Spleen (tissue), 11 donors: ENCODE results near the gene FBN1. TPM values are rescaled to one million over a fixed set of nuclear protein-coding genes. Genes with fewer than 3 reads are reported as not detected.
A peak's percentile ranks its signal among the peaks of the same experiment; 100 is the strongest.

Experiments
- DNase-seq: peaks from one replicate; pipeline ENCODE4 v3.0.0-alpha.2; 2020
- H3K27ac ChIP-seq, 8 donors: fragments of 200-600 bp; sonication (generic) in 7 of 8; 1 replicate in 4 of 8; 2 replicates in 4 of 8; pipeline versions ENCODE4 v1.5.0 to v1.8.0; 2016 to 2021; ENCODE audit warnings: inconsistent platforms in 4 of 8, mild to moderate bottlenecking in 4 of 8, moderate library complexity in 1 of 8
- H3K27me3 ChIP-seq, 7 donors: fragments of 200-600 bp; sonication (generic) in 6 of 7; replicated peaks in 1 of 7; 1 replicate in 4 of 7; 2 replicates in 3 of 7; pipeline versions ENCODE4 v1.5.0 to v1.8.0; 2016 to 2021; ENCODE audit warnings: inconsistent platforms in 3 of 7, mild to moderate bottlenecking in 1 of 7
- H3K36me3 ChIP-seq, 6 donors: fragments of 200-600 bp; sonication (generic) in 5 of 6; 1 replicate in 4 of 6; 2 replicates in 2 of 6; pipeline versions ENCODE4 v1.5.0 to v1.8.0; 2016 to 2021; ENCODE audit warnings: inconsistent platforms in 2 of 6
- H3K4me1 ChIP-seq, 6 donors: fragments of 200-600 bp; sonication (generic) in 5 of 6; 1 replicate in 3 of 6; 2 replicates in 3 of 6; pipeline versions ENCODE4 v1.5.0 to v1.8.0; 2016 to 2021; ENCODE audit warnings: inconsistent platforms in 3 of 6
- H3K4me3 ChIP-seq, 8 donors: fragments of 200-600 bp; sonication (generic) in 7 of 8; 1 replicate in 4 of 8; 2 replicates in 4 of 8; pipeline versions ENCODE4 v1.5.0 to v1.8.0; 2016 to 2021; ENCODE audit warnings: inconsistent platforms in 4 of 8, mild to moderate bottlenecking in 4 of 8, moderate library complexity in 2 of 8
- H3K9me3 ChIP-seq, 8 donors: fragments of 200-600 bp; sonication (generic) in 7 of 8; 1 replicate in 4 of 8; 2 replicates in 4 of 8; pipeline versions ENCODE4 v1.5.0 to v1.8.0; 2016 to 2021; ENCODE audit warnings: inconsistent platforms in 4 of 8
- CTCF ChIP-seq, 11 experiments: fragments of 200-600 bp in 7 of 11; fragments of 450-650 bp in 4 of 11; sonication (generic) in 4 of 11; IDR thresholded peaks in 8 of 11; conservative IDR thresholded peaks in 3 of 11; 1 replicate in 7 of 11; 2 replicates in 4 of 11; pipeline versions ENCODE4 v1.4.0 to v1.8.0; 2016 to 2021; ENCODE audit warnings: antibody characterized with exemption in 11 of 11, inconsistent platforms in 4 of 11, mild to moderate bottlenecking in 1 of 11
- POLR2A ChIP-seq, 3 donors: fragments of 450-650 bp; IDR thresholded peaks; one replicate each; pipeline ENCODE4 v1.5.1; 2017; ENCODE audit warnings: antibody characterized with exemption in 3 of 3, mild to moderate bottlenecking in 1 of 3
- POLR2AphosphoS5 ChIP-seq, 3 donors: sonication (generic); formaldehyde crosslinking; IDR thresholded peaks; one replicate each; pipeline ENCODE4 v1.5.1; 2017; ENCODE audit warnings: antibody characterized with exemption in 3 of 3
- WGBS, 5 donors: extraction: QIAGEN DNeasy Blood & Tissue Kit in 3 of 5; methylation state at CpG; one replicate each; pipeline versions ENCODE4 v1.1.5 to v1.1.7; 2013 to 2018; 5-methylcytosine and 5-hydroxymethylcytosine counted together
- intact Hi-C: fragments of 100-400 bp; cut with DNase I; formaldehyde crosslinking; loops from one replicate; pipeline ENCODE4 v1.15.0; 2023; ENCODE audit warnings: low total_unique reads
- polyA plus RNA-seq, 3 donors: library from polyadenylated mRNA; stranded (reverse); fragments of 200-250 nt; gene quantifications; one replicate each; pipeline ENCODE4 v1.2.1, GENCODE V29; 2013
- total RNA-seq, 7 donors: library from RNA; depleted of rRNA in 3 of 7; stranded (reverse); fragments of >200 nt in 3 of 7; fragmentation: NEBNext Ultra II Directional in 4 of 7; extraction: Animal tissue kit (Norgen Biotek cat#: 25700) in 4 of 7; gene quantifications; one replicate each; pipeline versions ENCODE4 v1.1.0 to v1.2.1, GENCODE V29; 2016 to 2021
- donor health status: healthy with polysubstance abuse.
- donor health status: DM: no; HTN: no; CAD: no; lungs with moderate emphysema.
- donor health status: DM: no; HTN: no; CAD: no.
- donor health status: Bipolar disorder and iron deficiency.
- donor health status: healthy.
- donor health status: DM: no; HTN: no; CAD: no.
- donor health status: DM: yes; HTN: yes; CAD: no.

The FBN1 gene
- total and polyA plus RNA-seq, 10 donors: 3.2 to 139 (median 45.4) TPM

- TF ChIP-seq CTCF (IDR thresholded peaks at IDR 0.05 in 8 of 11, conservative IDR thresholded peaks at IDR 0.05 in 3 of 11) (no peak), POLR2AphosphoS5 (IDR thresholded peaks at IDR 0.05) (peak in 1 of 3 donors; percentile 64), POLR2A (IDR thresholded peaks at IDR 0.05) (peak in 1 of 3 donors; percentile 31)
- 48 to 73% (median 66%) methylated on average over 7 of the region's 7 CpGs for WGBS, 5 donors
- Histone ChIP-seq H3K36me3 (no peaks in the 10 kb centered on the region), H3K27ac (peak overlapping the region in 7 of 8 donors; percentile 42 to 86 (median 72)), H3K4me3 (no peak overlapping the region), H3K27me3 (peaks cover 0 to 3% (median 0%) of the 10 kb centered on the region in 7 donors), H3K4me1 (peaks cover 3 to 32% (median 13%) of the 10 kb centered on the region in 6 donors), H3K9me3 (no peaks in the 10 kb centered on the region)
- no peak for DNase-seq
- intact Hi-C loops: no loop called here
These were observed 85.0 kb downstream of the FBN1 start for GRCh38 chr15:48560321-48561051.

GRCh38 chr15:48559285-48559684, 86.2 kb downstream of the FBN1 start:
- TF ChIP-seq CTCF (IDR thresholded peaks at IDR 0.05 in 8 of 11, conservative IDR thresholded peaks at IDR 0.05 in 3 of 11): no peak
- no peak for DNase-seq
- Histone ChIP-seq H3K36me3 (no peaks in the 10 kb centered on the region), H3K9me3 (no peaks in the 10 kb centered on the region), H3K27me3 (peaks cover 0 to 3% (median 0%) of the 10 kb centered on the region in 7 donors), H3K27ac (peak overlapping the region in 6 of 8 donors; percentile 41 to 86 (median 72)), H3K4me3 (no peak overlapping the region), H3K4me1 (peaks cover 3 to 37% (median 10%) of the 10 kb centered on the region in 6 donors)
- intact Hi-C loops: no loop called here
- 40 to 71% (median 66%) methylated on average over 5 of the region's 5 CpGs for WGBS, 5 donors

- peaks cover 0 to 3% (median 0%) of the 10 kb centered on the region in 7 donors for H3K27me3 ChIP-seq
- intact Hi-C loops: no loop called here
- TF ChIP-seq POLR2AphosphoS5 (IDR thresholded peaks at IDR 0.05) (no peak), POLR2A (IDR thresholded peaks at IDR 0.05) (no peak), CTCF (IDR thresholded peaks at IDR 0.05 in 8 of 11, conservative IDR thresholded peaks at IDR 0.05 in 3 of 11) (no peak)
These were observed 87.3 kb downstream of the FBN1 start for GRCh38 chr15:48558226-48558625.

GRCh38 chr15:48557335-48557734, 88.2 kb downstream of the FBN1 start:
- 82 to 95% (median 88%) methylated on average over 8 of the region's 8 CpGs for WGBS, 5 donors
- Histone ChIP-seq H3K4me1 (peaks cover 3 to 37% (median 10%) of the 10 kb centered on the region in 6 donors), H3K27ac (no peak overlapping the region), H3K4me3 (no peak overlapping the region), H3K27me3 (peaks cover 0 to 3% (median 0%) of the 10 kb centered on the region in 7 donors), H3K9me3 (no peaks in the 10 kb centered on the region), H3K36me3 (no peaks in the 10 kb centered on the region)
- intact Hi-C loops: no loop called here
- TF ChIP-seq CTCF (IDR thresholded peaks at IDR 0.05 in 8 of 11, conservative IDR thresholded peaks at IDR 0.05 in 3 of 11): no peak
- no peak for TF ChIP-seq POLR2A (IDR thresholded peaks at IDR 0.05)
- no peak for TF ChIP-seq POLR2AphosphoS5 (IDR thresholded peaks at IDR 0.05)
- no peak for DNase-seq

More at GRCh38 chr15:48558226-48558625, 87.3 kb downstream of the FBN1 start:
- no peaks in the 10 kb centered on the region for H3K9me3 ChIP-seq
- no peak for DNase-seq
- no peak overlapping the region for H3K4me3 ChIP-seq
- H3K27ac ChIP-seq: peak overlapping the region in 2 of 8 donors; percentile 77 to 86
- H3K36me3 ChIP-seq: no peaks in the 10 kb centered on the region
- peaks cover 3 to 37% (median 10%) of the 10 kb centered on the region in 6 donors for H3K4me1 ChIP-seq
